HG03280 (cell line): ENCODE measurements around the gene POLR3A.

Experiments used
- ATAC-seq: cut with Tn5 transposase; IDR thresholded peaks from one replicate; pipeline ENCODE4 v1.9.1; 2021; ENCODE audit warnings: mild to moderate bottlenecking, moderate library complexity; ENCODE audit not compliant: unreplicated experiment

The POLR3A gene

DNA sequence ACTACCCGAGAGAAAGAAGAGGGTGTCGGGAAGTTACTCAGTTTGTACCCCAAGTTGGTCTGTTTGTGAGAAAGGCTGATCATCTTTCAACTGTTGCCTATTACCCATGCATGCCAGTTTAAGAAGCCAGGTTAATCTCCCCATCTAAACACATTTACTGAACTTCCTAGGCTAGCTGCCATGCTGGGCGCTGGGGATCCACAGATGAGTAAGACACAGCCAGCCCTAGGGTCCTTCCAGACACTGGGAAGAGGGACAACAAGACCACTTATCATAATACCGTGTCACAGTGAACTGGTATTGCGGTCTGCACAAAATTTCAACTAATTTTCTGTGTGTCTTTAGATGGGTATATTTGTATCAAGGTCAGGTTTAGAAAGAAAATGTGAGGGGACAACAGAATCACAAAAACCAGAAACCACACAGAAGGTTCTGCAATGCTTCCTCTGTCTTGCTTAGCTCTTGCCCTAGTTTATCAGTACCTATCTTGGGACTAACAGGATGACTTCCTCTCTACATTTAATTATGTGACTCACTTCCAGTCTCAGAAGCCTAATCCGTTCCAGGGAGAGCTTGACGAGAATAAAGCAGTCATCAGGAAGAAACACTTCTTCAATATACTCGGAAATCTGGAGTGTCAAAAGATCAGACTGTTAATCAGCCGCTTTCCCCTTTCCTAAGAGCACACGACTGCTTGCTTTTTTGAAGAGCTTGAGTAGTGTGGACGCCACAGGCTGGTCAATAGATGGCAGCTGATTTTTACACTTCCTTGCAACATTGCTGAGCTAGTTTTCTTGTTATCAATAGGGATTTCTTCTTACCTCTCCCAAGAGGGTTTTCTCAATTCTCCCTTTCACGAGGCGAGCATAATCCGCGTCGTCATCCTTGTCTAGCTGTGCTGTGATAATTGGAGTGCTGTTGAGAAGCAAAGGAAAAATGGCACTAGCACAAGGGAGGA, 45.7 kb downstream of the POLR3A start:
- ATAC-seq = no peak

DNA sequence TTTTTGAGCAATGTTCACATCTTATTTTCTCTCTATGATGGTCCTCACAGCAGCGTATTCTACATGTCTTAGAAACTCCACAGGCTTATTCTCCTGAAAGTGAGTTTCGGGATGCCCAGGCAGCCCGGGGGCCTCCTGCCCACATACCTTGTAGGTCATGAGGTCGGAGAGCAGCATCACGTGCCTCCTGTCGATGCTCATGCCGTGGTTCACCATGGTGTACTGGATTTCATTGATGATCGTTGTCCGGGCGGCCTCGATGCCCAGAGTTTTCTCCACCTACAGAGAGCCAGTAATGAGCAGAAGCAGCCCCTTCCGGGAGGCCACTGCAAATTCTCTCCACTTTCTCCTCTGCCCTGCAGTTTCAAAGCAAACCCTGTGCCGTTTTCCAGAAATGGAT, 48.0 kb downstream of the POLR3A start:
- ATAC-seq = no peak

DNA sequence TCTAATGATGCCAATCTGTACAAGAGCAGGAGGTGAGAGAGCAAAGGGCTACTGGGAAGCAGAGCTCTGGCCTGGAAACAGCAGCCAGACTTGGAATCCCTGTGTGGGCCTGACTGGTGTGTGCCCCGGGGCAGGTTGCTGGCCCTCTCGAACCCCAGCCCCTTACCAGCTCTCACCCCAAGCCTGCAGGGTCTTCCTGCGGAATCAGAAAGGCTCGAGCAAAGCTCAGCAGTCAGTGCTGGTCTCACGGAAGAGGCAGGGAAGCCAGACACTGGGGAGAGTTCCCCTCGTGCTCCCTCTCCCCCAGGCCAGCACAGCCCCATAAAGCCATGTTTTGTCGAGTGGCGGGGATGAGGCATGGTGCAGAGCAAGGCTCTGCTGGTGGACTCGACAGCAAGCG, 50.1 kb downstream of the POLR3A start:
- no peak for ATAC-seq

DNA sequence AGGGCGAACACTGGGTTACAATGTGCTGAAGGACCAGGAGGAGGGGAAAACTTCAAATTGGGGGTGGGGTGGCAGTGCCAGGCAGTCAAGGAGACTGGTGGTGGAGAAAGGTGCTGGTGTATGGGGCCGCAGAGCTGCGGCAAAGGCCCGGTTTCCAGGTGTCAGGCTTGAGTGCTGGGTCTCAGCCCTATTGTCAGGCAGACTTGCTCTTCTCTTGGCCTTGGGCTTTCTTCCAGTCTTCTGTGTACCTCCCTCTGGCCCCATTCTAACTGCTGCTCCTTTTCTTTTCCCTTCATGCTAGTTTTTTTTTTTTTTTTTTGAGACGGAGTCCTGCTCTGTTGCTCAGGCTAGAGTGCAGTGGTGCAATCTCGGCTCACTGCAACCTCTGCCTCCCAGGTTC, 51.0 kb downstream of the POLR3A start:
- ATAC-seq = no peak

DNA sequence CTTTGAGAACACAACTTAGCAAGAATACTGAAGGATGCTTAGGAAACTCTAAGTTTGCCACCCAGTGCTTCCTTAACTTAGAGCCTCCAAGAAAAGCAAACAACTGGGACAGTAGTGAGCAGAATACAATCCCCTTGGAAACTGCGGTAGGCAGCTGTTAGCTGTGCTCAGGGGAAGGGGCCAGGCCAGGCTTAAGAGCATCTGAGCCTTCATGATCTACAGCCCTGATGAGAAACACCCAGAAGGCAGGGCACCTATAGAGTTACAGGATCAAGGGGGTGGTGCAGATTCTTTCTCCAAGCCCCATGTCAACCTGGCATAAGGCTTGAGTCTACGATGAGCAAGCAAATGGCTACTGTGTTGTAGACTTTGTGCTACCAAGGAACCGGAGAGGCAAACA, 51.4 kb downstream of the POLR3A start:
- ATAC-seq = no peak

DNA sequence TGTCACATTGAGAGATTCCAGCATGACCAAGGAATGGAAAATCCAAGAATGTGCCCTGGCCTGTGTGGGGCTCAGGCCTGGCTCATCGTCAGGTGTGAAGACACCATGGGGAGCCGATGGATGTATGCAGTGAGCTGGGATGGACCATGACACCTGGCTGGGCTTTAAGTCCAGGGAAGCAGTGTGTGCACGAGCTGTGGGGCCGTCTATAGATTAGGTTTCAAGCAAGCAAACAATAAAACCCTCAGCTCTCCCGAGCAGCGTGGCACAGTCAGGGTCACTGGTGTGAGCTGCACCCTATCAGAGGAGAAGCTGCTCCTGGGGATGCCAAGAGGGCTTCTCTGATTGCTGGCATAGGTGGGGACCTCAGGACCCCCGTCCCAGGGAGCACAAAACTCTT, 52.3 kb downstream of the POLR3A start:
- no peak for ATAC-seq

DNA sequence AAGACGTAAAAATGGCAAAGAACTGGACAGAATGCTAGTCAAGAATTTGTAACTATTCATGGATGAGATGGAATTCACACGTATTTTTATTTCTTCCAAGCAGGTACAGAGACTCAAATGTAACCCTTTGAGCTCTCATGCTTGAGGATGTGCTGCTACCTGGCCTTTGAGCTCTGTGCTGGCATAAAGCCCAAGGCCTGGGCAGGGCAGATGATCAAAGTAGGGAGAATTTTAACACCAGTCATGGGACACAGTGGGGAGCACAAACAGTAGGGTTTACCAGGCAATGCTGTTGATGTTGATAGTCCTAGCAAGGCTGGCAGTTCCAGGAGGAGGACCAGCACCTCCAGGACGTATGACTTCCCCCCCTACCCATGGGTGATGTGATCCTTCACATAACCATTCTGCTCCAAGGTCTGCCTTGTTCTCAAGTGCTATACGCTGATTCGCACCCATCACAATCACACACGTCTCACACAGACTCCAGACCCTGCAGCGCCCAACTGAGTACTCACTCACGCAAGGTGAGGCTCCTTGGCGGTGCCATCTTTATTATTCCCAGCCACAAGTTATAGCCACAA, 54.1 kb downstream of the POLR3A start:
- no peak for ATAC-seq

DNA sequence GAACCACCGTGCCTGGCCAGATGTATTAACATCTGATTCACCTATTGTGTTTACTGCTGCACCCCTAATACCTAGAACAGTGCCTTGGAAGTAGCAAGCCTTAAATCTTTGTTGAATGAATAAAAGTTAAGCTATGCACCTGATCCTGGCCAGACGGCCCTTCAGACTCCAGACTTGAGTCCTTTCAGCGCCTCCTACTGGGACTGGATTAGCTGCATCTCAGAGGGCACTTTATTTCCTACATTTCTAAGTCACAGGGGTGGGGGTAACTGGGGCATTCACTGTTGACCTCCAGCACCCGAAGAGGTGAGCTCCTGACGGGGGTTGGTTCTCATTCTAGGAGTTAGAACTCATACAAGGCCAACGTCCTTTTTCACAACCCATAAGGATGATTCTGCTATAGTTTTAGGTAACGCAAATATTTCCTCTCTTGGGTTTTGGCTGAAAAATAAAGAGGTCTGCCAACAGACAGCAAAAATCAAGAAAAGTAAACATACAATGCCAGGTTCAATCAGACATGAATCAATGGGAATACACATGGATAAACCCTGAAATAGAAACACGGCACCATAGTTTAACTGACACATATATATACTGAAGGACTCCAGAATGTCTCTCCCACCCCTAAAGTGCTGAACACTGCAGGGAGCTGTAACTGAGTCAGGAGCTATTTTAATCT, 54.8 kb downstream of the POLR3A start:
- no peak for ATAC-seq

DNA sequence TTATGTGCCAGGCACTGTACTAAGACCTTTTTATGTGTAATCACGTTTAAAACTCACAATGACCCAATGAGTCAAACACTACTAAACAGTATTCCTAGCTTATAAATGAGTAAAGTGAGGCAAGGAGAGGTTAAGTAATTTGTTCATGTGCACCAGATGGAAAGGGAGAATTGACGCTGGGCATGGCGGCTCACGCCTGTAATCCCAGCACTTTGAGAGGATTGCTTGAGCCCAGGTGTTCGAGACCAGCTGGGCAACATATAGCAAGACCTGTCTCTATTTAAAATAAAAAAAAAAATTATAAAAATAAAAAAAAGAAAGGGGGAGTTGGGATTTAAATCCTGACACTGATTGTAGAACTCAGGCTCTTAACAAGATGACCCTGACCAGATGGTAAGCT, 56.0 kb downstream of the POLR3A start:
- no peak for ATAC-seq

DNA sequence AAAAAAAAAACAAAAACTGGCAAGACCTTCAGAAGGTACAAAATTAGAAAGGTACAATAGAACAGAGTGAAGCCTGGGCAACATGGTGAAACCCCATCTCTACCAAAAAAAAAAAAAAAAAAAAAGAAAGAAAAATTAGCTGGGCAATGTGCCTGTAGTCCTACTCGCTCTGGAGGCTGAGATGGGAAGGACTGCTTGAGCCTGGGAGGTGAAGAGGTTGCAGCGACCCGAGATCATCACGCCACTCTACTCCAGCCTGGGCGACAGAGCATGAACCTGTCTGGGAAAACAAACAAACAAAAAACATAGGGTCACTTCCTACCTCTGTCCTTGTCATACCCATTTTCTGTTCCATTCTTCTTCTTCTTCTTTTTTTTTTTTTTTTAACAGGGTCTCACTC, 57.2 kb downstream of the POLR3A start:
- ATAC-seq = no peak

DNA sequence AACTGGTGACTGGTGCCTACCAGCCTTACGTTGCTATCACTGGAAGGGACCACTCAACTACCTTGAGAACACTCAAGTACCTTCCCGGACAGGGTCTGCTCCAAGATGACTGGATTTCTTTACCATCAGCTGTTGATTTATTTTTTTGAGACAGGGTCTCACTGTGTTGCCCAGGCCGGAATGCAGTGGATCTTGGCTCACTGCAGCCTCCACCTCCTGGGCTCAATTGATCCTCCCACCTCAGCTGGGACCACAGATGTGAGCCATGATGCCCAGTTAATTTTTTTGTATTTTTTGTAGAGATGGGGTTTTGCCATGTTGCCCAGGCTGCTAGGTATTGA, 57.5 kb downstream of the POLR3A start:
- ATAC-seq = no peak

DNA sequence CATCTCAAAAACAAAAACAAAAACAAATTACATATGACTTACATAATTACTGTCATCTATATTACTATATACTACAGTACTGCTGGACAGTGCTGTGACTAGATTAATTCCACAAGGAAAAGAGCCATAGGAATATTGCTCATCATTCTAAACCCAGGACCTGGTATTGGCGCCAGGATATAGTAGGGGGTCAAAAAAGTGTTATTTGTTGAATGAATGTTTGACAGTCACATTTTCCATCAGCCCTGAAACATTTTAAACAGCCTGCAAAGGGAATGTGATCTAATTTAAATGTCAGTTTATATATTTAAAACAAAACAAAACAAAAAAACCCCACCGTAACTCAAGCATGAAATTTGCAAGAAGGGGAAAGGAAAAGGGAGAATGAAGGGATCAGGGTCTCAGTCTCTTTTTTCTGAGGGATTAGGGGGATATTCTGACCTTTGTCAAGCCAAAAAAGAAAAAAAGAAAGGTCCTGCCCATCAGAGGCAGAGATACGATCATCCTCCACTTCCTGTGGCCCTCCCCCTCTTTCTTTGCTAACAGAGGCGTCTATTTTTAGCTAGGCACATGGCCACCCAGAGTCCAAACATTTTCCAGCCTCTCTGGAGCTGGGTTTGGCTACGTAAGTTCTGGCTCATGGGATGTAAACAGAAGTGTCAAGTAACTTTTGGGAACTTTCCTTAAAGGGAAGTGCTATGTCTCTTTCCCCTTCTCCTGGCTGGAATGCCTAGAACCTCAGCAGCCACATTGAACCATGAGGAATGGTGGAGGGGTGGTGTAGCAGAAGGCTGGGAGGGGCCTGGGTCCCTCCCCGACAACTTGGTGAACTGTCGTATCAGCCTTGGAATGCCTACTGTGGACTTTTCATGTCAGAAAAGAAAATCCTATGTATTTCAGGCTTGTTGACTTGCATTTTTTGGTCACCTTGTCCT, 58.2 kb downstream of the POLR3A start:
- no peak for ATAC-seq

DNA sequence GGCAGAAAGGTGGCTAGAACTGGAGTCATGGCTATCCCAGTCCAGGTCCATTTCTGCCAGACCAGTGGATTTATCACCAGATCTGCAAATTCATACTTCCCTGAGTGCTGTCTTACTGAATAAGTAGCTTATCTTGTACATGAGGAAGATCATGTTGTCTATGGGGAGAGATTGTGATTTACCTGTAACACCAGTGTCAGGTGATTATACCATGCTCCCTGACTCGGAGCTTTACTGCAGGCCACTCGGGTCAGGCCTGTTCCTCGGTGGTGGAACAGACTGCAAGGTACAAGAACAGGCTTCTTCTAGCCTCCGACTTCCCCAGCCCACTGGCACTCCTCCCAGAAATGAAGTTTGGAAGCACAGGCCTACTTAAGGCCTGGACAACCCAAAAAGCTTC, 60.2 kb downstream of the POLR3A start:
- ATAC-seq = no peak

DNA sequence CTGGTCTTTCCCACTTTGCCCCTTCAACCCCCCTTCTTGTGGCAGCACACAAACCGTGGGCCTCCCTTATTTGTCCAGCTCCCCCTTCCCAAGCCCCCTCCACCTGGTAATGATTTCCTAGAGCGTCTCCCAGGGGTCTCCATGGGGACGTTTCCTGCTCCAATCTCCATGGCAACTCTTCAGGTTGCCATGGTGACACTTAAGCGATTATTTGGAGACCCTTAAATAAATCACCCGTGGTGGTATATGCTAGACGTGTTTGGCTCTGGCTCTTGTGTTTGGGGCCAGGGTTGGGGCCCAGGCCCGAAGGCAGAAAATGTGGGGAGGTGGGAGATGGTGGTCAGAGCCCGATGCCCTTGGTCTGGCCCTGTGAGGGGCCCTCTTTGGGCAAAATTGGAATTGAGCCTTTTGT, 61.7 kb downstream of the POLR3A start:
- ATAC-seq = no peak

DNA sequence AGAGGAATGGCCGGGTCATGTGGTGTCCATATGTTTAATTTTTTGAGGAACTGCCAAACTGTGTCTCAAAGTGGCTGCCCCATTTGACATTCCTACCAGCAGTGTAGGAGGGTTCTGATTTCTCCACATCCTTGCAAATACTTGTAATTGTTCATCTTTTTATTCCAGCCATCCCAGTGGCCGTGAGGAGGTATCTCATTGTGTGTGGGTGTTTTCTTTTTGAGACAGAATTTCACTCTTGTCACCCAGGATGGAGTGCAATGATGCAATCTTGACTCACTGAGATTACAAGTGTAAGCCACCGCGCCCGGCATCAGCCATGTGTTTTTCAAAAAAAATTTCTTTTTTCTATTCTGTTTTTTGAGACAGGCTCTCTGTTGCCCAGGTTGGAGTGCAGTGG, 64.0 kb downstream of the POLR3A start:
- no peak for ATAC-seq

DNA sequence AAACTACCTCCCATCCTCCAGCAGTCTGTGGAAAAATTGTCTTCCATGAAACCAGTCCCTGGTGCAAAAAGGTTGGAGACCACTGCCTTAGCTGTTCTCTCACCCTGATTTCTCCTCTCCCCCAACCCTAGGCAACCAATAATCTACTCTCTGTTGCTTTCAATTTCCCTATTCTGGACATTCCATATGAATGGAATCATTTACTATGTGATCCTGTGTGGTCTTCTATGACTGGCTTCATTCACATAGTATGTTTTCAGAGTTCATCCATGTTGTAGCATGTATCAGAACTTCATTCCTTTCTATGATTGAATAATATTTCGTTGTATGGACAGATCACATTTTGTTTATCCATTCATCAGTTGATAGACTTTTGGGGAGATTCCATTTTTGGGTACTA, 64.5 kb downstream of the POLR3A start:
- no peak for ATAC-seq

DNA sequence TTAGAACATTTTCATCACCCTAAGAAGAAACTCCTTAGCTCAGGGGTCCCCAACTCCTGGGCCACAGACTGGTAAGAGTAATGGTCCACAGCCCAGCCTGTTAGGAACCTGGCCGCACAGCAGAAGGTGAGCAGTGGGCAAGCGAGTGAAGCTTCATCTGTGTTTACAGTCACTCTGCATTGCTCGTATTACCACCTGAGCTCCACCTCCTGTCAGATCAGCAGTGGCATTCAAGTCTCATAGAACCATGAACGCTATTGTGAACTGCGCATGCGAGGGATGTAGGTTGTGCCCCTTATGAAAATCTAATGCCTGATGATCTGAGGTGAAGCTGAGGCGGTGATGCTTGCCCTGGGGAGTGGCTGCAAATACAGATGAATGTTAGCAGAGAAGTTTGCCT, 65.4 kb downstream of the POLR3A start:
- no peak for ATAC-seq

DNA sequence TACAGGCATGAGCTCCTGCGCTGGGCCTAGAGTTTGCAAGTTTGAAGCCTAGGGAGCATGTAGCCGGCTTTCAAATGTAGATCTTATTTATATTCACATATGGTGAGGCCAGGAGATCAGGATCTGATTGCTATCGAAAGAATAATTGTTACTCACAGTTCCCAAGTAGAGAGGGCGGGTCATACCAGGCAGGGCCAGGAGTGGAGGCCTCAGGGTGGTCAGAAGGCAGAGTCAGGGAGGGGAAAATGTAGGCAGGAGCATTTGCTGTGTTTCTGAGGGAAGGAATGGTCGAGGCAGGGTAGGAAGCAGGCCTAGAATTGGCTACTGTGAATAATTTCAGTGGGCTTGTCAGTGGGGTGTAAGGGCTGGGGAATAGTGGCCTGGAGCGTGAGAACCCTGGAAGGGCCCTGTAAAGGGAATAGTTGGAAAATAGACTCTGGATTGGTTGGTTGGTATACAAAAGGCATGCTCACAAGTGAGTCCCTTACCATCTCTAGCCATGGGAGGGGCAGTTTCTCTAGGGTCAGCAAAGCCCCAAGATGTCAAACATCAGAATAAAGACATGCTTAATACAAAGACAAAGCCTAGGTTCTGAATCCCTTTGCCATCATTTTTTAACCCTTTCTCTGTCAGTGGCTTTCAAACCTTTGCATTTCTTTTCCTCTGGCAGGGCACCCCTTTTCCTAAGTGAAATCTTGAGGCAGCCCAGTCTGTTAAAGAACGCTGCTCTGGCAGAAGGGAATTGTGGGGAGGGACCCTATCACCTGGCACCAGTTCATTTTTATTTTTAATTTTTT, 66.8 kb downstream of the POLR3A start:
- no peak for ATAC-seq

DNA sequence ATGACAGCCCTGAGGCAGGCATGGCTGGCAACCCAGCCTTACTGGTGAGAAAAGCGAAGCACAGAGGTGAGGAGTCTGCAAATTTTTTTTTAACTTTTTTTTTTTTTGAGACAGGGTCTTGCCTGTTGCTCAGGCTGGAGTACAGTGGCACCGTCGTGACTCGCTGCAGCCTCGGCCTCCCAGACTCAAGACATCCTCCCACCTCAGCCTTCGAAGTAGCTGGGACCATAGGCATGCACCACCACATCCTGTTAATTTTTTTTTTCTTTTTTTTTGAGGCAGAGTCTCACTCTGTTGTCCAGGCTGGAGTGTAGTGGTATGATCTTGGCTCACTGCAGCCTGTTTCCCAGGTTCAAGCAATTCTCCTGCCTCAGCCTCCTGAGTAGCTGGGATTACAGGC, 67.6 kb downstream of the POLR3A start:
- ATAC-seq = no peak

DNA sequence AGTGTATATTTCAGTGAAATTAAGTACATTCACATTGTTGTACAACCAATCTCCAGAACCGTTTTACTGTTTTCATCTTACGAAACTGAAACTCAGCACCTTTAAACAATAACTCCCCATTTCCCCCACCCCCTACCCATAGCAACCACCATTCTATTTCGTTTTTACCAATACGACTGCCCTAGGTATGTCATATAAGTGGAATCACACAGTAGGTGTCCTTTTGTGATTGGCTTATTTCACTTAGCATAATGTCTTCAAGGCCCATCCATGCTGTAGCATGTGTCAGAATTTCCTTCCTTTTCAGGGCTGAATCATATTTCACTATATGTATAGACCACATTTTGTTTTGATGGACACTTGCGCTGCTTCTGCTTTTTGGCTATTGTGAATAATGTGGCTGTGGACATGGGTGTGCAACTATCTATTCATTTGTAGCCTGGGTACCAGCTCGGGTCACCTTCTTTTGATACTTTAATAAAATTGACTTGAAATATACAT, 68.4 kb downstream of the POLR3A start:
- ATAC-seq = no peak
